NCI-H128 (cell line): ENCODE results near the gene CNTD1.

Source experiments
- DNase-seq: peaks from one replicate; lab custom pipeline; 2025; ENCODE audit not compliant: unreplicated experiment; lab: John Stamatoyannopoulos, UW

The CNTD1 gene

GRCh38 chr17:42803074-42803883 lies 4.6 kb downstream of the CNTD1 start:
- no peak for DNase-seq

DNA sequence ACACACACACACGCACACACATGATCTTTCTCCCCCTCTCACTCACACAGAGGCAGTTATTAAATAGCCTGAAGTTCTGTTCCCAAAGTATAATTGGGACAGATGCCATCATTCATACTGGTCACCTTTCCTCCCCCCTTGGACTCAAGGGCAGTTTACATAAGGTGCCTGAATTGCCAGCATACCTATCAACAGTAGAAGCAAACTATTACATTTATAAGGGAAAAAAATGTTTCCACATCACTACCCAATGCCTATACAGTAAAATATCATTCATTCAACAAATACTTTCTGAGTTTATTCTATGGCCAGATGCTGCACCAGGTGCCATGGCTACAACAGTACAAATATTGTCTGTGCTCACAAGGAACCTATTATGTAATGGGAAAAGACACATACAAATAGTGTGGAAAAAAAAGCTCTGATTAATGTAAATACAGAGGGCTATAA lies 6.3 kb downstream of the CNTD1 start:
- DNase-seq = no peak

- no peak for DNase-seq
These were observed 7.6 kb downstream of the CNTD1 start for GRCh38 chr17:42806249-42806648.

DNA sequence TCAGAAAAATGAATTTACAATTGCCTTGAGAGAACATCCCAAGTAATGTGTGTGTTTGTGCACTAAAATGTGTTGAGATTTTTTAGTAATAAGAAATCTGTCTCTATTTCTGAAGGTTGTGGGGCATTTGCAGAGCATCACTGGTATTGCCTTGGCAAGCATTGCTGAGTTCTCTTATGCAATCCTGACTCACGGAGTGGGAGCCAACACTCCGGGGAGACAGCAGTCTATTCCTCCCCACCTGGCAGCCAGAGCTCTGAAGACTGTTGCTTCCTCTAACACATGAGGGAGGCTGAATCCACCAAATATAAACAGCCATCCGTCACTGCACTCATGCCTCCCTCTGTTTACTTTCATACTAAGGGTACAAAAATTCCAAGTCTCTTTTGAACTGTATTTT lies 10.6 kb downstream of the CNTD1 start:
- no peak for DNase-seq

DNA sequence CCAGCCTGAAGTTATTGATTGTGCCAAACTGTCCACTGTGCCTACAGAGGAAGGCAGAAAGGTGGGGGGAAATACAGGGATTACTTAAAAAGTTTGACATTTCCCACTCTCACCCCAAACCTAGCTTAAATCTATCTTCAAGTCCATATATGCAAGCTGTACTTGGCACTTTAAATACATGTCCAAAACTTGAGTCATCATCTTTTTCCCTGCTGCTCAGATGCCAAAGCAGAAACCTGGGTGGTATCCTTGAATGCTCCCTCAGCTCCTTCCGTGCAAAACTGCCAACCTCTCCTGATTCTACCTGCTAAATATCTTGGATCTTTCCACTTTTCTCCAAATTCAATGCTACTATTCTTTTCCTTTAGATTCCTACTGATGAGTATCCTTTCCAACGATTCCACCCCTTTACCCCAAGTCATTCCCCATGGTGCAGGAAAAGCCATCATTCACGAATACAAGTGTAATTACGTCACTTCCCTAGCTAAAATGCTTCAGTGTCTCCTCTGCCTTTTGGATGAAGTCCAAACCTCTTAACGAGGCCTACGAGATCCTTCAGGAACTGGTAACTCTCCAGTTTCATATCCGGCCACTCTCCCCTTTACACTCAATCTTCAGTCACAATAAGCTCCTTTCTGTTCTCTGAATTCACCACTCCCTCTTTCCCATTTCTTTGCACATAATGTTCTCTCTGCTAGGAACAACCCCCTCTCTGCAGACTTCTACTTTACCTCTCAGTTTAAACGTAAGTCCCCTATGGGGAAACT lies 16.2 kb downstream of the CNTD1 start:
- DNase-seq = no peak

GRCh38 chr17:42817866-42818265 lies 19.2 kb downstream of the CNTD1 start:
- DNase-seq = no peak

GRCh38 chr17:42818379-42818778 lies 19.7 kb downstream of the CNTD1 start:
- DNase-seq = no peak

DNA sequence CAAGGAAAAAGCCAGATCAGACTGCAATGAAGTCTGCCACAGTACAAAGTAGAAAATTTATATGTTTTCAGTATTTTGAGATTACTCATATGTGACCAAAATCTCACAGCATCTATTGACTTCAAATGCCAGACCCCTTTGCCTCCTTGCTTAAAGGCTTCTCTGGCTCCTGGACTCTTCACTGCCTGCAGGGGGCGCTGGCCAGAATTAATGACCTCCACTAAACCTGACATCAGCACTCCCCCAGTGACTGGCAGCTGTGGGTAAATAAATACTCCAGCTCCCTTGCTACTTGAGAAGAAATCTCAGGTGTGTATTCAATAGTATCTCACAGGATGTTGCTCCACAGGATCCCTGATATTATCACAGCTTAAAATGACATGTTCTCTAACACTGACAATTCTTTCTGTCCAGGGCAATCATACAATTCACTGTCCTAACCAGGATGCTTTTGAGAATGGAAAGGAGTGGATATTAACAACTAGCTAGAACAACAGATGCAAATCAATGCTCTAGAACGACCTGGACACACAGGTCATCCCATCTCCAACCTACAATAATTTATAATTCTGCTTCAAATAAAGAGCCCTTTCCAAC lies 21.4 kb downstream of the CNTD1 start:
- DNase-seq = no peak

DNA sequence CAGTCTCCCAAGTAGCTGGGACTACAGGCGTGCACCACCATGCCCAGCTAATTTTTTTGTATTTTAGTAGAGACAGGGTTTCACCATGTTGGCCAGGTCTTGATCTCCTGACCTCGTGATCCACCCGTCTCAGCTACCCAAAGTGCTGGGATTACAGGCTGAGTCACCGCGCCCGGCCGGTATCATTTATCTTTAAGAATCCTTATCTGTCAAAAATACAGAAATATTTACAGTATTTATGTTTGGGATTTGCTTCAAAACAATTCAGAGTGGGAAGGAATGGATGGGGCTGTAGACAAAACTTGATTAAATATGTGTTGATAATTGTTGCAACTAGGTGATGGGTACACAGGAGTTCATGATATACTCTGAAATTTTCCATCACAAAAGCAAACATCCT lies 22.5 kb downstream of the CNTD1 start:
- no peak for DNase-seq

DNA sequence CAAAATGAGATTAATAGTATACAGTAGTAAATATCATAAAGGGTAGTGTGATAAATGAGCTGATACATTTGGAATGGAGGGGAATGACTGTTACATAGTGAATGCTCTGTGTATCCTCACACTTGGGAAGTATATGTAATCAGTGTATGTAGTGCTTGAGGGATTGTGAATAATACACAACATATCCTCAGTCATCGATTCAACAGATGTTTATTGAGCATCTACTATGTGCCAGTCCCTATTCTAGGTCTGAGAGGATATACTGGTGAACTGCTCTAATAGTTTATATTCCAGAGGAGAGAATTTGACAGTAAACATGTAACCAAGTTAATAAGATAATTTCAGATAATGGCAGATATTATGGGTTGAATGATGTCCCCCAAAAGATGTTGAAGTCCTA lies 28.8 kb downstream of the CNTD1 start:
- DNase-seq = no peak

DNA sequence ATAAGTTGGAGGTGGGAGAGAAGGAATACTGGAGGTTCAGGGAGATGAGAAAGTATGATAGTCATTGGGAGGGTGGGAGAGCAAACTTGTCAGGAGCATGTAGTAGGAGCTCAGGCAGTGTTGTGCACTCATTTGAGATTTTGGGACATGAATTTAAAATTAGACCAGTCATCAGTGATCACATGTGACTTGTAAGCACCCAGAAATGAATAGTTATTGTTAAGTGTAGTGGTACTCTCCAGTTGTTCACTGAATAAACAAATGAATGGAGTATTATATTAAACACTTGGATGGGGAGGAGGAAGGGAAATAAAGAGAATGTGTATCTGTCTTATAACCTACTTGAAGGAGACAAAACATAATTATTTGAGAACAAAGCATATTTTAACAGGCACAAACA lies 32.3 kb downstream of the CNTD1 start:
- DNase-seq = no peak

DNA sequence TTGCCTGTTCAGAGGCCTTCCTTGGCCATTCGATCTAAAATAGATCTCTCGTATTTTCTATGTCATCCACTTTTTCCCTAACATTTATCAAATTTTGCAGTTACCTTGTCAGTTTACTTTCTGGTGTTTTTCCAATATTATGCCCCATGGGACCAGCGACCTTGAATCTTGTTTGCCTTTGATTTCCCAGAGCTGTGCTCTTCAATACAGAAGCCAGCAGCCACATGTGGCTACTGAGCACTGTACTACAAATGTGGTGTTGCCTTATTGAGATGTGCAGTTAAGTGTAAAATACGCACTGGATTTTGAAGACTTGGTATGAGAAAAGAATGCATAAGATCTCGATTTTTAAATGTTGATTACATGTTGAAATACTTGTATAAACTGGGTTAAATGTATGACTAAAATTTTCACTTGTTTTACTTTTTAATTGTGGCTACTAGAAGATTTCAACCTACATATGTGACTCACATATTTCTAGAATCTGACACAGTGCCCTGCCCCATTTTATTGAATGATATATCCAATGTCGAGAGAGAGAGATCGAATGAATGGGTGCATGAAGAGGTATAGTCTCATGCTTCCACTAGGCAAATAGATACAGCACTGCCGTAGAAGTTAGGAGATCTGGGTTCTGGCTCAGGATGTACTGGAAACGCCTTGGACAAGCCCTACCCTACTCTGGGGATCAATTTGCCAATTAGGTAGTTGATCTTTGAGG lies 33.7 kb downstream of the CNTD1 start:
- DNase-seq = no peak

GRCh38 chr17:42832934-42833766 lies 34.5 kb downstream of the CNTD1 start, which contains the start of gene PSME3:
TSS of gene PSME3 (plus strand) at chr17:42833397. CDS start at chr17:42833632, 235 bp downstream.
- DNase-seq = peak; percentile 50

GRCh38 chr17:42833767-42834422 lies 35.2 kb downstream of the CNTD1 start:
- DNase-seq = no peak

DNA sequence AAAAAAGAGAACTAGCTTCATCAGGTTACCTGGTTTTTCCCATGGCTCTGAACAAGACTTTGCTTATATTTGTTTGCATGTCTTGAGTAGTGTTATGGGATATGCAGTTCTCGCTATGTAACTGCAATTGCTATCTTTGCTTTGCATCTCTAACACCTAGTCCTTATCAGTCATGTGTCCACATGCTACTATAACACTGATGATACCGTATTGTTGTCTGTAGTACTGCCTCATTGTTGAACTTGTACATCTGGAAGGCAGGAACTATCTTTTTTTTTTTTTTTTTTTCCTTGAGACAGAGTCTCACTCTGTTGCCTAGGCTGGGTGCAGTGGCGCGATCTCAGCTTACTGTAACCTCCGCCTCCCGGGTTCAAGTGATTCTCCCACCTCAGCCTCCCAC lies 37.1 kb downstream of the CNTD1 start:
- no peak for DNase-seq

DNA sequence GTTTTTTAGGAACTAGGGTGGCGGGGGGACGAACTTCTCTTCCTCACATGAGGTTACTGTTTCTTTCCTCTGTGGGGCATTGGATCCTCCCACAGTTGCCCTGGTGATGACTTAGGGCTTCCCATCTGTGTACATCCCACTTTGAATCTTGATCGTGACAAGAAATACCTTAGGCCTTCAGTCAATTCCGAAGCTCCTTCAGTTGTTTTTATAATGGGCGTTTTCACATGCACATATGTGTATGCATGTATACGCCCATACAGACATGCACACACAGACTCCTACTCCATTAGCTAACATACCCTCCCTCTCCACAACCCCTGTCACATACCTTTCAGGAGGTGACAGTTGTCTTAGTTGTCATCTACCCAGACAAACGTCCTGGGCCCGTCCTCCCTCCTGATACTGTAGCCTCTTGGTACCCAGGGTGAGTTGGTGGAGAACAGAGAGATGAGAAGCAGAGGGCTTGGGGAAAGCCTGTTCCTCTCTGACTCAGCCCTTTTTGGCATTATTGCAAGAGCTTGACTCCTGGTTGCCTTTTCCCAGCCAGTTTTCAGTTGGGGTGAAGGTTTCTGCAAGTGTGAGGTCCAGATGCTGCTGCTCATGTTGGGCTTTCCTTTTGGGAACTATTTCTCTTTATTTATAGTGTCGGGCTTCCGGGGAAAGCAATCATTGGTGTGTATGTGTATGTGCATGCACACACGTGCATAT lies 43.5 kb downstream of the CNTD1 start:
- no peak for DNase-seq

- DNase-seq = no peak
These were observed 44.8 kb downstream of the CNTD1 start for GRCh38 chr17:42843358-42843934.

DNA sequence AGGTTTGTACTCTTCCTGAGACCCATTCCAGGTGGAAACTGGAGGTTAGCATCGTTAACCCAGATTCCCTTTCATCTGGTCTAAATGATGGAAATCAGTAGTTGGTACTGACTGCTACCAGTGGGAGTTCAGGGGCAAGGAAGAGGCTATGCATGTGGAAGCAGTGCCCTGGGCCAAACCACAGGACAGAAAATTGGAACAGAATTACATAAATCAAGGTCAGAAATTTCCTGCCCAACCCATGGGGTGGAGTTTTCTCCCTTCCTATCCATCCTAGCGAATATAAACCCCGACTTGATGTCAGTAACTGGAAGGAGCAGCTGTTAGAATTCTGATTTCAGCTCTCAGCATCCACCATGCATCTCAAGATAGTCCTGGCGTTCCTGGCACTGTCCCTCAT lies 45.6 kb downstream of the CNTD1 start, which contains the start of gene AOC2:
TSS of gene AOC2 (plus strand) at position 310 of the 400 bp plus-strand sequence. CDS start at position 357, 47 bp downstream.
- no peak for DNase-seq
